GM21737 (cell line): ENCODE measurements around the gene NBL1.

Experiments used
- ATAC-seq: cut with Tn5 transposase; IDR thresholded peaks from one replicate; pipeline ENCODE4 v1.9.1; 2021; ENCODE audit warnings: mild to moderate bottlenecking, moderate library complexity; ENCODE audit not compliant: unreplicated experiment

The NBL1 gene, protein sequence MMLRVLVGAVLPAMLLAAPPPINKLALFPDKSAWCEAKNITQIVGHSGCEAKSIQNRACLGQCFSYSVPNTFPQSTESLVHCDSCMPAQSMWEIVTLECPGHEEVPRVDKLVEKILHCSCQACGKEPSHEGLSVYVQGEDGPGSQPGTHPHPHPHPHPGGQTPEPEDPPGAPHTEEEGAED

DNA sequence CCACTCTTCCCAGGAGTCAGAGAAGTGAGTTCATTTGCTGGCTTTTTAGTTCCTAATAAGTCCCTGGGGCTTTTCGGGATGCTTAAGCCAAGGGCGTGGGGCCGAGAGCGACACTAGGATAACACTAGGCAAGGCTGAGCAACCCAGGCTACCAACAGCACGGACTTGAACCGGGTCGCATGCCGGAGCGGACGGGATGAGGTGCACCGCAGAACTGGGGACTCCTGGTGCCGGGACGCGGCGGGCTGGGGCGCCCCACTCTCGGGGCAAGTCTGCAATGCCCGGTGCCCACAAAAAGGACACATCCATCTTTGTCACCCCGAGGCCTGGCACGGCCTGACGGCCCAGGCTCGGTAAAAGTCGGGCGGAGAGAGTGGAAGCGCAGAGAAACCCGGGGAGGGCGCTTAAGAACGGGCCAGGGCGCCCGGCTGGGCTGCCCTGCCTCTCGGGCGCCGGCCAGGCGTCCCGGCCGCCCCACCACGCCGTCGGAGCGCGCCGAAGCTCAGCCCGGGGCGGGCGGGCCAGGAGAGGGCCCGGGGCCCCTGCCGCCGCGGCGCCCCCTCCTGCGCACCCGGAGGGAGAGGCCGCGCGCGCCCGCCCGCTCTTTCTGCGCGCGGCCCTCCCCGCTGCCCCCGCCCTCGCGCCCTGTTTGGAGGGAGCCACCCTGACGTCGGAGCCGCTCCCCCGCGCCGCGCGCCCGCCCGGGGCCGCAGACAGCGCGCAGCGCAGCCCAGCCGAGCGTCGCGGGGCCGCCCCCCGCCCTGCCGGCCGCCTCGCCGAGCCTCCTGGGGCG lies at the start of gene NBL1:
TSS of gene NBL1 (plus strand) at position 710 of the 793 bp plus-strand sequence. CDS start 10,720 bp downstream, outside the sequence.
- peak; percentile 53 for ATAC-seq

DNA sequence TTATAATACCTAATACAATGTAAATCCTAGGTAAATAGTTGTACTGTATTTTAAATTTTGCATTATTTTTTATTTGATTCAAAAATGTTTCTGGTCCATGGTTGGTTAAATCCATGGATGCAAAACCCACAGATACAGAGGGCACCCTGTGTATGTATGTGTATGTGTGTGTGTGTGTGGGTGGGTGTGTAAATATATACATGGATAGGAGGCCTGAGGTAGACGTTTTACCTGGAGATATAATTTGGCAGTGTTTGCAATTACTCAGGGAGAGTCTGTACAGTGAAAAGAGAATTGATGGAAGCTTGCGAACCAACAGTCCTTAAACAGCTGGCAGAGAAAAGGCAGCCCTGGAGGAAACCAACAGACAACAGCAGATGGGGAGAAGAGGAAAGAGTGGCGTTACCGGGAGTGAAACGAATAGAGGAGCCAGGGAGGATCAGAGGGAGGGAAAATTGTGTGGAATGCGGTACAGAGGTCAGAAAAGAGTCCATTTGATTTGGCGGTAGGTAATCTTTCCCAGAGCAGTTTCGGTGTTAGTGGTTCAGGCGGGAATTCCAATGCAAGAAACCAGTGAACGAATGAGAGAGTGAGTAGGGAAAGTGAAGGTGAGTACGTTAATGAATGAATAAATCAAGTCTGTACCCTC lies 47.9 kb upstream of the NBL1 start:
- no peak for ATAC-seq

DNA sequence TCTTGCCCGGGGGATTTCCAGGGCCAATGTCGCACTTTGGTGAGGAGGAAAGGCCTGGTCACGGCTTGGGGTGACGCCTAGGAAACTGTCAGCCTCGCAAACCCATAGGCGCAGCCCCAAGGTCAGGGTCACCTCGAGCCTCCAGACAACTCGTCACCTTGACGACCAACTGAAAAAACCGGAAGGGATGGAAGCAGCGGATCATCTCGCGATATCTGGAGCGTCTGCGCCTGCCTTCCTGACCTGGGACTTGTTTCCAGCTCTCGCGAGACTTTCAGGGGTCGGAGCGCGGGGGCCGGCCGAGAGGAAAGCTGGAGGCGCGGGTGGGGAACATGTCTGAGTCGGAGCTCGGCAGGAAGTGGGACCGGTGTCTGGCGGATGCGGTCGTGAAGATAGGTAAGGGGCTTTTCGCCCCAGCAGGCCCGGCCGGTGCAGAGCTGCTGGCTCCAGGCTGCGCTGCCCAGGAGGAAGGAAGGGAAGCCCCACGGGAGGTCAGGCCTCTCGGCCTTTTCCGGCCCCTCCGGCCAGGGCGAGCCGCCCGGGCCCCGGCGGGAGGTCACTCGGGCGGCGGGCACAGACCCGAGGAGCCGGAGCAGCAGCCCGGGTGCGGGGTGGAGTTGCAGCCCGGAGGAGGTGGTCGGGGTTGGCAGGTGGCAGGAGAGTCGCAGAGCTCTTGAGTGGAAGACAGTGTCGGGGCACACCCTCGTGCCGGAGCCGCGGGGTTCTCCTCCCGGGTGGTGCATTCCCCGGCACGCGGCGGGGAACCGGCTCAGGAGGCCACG lies 47.2 kb upstream of the NBL1 start:
- ATAC-seq, result peak; percentile 85

DNA sequence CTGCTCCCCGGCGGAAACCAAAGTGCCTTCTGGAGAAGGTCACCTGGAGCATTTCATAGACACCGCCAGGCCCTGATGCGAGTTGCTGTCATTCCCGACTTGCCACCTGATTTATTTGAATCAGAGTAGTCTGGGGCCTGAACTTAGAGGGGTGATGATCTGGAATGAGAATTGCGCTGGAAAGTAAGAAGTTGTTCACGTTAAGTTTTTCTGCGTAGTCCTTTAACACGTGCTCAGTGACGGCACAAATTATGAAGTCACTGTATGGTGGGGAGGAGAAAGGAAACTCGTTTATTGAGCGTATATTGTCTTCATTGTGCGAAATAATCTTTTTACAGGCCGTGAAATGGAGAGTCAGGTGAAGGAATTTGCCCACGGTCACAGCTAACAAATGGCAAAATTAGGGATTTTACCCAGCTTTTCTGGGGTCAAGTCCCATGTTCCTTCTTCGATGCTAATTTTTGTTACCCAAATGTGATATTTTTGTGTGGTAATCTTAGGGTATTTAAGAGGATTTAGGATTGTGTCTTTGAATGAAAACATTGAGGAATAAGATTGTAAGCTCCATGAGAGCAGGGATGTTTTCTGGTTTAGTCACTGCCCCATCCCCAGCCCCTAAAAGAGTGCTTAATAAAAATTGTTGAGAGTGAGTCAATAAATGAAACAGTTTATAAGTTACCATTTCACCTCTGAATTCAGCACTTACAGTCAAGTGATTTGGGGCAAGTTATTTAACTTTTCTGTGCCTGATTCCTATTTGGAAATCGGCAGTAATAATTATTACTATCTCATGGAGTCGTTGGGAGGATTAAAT lies 46.4 kb upstream of the NBL1 start:
- peak; percentile 3 for ATAC-seq

DNA sequence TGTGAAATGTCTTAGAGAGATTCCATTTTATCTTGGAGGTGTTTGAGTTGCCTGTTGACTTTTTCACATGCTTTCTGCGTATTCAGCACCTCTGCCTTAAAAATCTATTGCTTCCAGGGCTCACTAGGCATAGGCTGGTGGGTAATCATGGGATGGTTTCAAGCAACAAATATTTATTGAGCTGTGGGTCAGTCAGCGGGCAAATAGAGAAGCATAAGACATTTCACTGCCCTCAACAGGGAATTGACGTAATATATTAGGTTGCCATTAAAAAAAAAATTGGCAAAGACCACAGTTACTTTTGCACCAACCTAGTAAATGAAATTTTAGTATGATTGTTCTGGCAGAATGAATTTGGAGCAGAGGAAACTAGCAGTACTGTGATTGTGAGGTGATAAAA lies 44.3 kb upstream of the NBL1 start:
- ATAC-seq, result no peak

DNA sequence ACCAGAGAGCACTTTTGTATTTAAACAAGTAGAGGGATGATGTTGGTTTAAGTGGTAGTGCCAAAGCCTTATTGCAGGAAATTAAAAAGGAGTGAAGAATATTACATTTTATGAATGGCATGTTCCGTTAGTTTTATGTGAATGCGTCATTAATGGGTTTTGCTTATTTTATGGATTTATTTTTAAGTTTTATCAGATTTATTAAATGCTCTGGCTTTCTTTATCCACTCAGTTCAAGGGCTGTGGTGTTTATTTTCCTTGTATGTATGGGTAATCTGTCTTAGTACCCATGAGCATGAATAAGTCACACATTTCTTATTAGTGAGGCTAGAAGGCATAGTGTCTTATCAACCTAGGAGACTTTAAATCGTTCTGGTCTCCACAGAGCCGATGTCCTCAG lies 41.6 kb upstream of the NBL1 start:
- no peak for ATAC-seq

DNA sequence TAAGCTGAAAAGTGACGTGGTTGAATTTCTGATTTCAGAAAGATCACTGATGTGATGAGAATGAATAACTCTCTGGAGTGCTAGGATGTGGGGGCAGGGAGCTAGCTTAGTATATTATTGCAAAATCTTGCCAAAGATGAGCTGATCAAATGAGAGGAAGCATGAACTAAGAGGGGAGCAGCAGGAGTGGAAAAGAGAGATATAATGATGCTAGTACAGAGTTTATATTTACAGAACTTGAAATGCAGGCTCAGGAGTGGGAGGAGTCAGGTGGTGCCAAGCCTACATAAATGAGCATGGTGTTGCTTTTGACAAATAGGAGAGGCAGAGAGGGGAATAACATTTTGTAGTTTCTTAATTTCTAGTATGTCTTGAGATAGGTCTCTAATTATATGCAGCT lies 38.1 kb upstream of the NBL1 start:
- no peak for ATAC-seq

DNA sequence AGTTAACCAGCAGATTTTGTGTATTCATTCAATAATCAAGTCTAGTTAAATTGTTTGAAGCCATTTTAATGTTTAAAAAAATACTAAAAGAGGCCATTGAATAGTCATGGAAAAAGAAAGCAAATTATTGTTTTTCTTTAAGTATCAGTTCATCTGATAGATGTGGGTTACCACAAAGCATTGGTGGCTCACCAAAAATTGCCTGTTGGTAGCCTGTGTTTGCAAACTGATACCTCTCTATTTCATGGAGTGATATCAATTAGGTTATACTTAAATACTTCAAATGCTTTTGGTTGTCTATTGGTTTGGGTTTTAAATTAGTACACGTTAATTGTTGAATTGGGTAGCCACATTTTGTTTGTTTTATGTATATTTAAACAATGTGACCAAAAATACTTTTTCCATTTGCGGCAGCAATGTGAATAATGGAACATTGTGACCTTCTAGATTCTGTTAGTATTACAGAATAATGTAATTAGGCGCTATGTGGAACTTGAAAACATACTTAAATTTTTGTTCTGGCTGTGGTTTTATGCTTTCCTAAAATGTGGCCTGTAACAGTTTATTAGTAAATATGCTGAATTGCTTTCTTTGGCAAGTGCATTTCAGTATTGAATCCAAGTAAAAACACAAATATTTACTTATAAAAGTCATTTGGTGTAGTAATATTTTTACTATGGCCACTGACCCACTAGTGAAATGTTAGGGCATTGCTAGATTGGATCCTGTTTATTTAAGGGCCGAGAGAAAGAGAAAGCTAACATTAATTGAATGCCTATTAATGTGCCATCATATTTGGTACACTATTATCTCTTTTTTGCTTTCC lies 37.1 kb upstream of the NBL1 start:
- ATAC-seq, result no peak

DNA sequence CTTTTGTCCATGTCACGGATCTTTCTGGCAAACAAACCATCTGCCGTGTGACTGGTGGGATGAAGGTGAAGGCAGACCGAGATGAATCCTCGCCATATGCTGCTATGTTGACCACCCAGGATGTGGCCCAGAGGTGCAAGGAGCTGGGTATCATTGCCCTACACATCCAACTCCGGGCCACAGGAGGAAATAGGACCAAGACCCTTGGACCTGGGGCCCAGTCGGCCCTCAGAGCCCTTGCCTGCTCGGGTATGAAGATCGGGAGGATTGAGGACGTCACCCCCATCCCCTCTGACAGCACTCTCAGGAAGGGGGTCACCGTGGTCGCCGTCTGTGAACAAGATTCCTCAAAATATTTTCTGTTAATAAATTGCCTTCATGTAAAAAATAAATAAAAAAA lies 35.9 kb upstream of the NBL1 start:
- no peak for ATAC-seq

DNA sequence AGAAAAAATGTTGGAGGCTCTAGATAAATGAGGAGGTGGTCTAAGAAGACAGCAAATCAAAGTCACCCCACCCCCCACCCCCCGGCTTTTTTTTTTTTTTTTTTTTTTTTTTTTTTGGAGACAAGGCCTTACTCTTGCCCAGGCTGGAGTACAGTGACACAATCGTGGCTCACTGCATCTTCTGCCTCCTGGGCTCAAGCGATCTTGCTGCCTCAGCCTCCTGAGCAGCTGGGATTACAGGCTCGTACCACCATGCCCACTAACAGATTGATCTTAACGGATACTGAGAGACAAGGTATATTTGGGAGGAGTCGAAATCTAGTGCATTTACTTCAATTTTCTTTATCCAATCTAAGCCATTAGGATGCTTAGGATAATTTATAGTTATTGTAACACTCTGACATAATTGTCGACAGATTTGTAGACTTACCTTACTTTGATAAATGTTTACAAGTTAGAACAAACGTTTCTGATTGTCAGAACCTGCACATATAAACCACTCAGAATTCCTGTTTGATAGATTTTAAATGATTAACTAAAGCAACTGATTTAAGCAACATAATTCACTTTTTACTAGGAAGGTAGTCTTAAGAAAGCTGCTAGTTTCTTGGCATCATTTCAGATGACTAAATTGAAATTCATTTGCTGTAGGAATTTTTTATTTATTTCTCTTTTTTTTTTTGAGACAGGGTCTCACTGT lies 33.7 kb upstream of the NBL1 start:
- no peak for ATAC-seq

DNA sequence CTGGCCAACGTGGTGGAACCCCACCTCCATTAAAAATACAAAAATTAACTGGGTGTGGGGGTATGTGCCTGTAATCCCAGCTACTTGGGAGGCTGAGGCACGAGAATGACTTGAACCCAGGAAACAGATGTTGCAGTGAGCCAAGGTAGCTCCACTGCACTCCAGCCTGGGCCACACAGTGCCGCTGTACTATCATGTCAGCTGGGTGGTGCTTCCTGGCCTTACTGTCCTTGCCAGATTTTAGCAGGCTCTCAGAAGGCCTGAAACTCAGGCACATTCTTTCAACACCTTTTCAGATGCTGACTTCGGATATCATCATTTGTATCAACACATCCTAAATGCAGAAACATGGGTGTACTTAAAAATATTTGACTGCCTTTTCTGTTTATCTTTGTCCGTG lies 31.6 kb upstream of the NBL1 start:
- ATAC-seq, result no peak

DNA sequence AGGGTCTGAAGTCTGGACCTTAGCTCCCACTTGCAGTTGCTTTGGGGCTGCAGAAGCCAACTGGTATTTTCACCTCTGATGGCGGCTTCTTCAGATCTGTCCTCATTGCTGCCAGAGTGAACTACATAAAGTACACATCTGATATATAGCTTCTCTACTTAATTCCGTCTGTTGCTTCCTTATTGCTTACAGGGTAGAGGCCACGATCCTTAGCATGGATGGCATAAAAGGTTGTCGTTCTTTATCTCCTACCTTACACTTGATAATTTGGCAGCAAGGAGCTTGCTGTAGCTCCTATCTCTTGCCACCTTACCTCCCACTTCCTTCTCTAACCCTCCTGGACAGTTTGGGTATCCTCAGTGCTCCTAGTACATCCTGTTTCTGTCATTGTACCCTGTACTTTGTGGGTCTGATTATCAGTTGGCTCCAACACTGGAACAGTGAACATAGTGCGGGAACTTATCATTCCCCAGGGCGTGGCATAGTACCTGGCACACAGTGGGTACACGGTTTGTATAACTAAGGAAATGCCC lies 30.9 kb upstream of the NBL1 start:
- ATAC-seq, result no peak

DNA sequence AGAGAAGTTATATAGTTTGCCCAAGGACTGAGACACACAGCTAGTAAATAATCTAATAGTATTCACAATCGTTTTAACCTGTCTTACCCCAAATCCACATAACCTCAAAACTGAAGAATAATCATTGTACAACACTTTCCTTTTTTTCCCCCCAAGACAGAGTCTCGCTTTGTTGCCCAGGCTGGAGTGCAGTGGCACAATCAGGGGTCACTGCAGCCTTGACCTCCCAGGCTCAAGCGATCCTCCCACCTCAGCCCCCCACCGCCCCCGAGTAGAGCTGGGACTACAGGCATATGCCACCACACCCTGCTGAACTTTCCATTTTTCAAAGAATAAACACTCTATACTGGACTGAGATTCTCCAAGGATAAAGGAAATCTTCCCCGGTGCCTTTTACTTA lies 28.7 kb upstream of the NBL1 start:
- ATAC-seq, result no peak

DNA sequence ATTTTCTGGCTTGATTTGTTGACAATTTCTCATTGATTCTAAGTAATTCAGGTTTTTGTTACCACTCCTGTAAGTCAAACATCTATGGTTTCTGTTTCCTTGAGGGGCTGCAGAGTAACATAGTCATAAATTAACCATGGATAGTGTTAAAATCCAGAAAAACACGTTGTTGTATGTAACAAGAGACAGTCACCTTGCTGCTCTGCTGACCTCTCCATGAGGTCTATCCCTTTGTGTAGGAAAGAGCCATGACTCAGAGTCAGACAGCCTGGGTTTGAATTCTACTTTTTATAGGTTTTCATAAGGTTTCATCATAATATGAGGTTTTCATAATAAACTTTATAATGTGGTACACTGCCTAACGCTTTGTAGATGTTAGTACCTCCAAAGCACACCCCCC lies 27.6 kb upstream of the NBL1 start:
- no peak for ATAC-seq

DNA sequence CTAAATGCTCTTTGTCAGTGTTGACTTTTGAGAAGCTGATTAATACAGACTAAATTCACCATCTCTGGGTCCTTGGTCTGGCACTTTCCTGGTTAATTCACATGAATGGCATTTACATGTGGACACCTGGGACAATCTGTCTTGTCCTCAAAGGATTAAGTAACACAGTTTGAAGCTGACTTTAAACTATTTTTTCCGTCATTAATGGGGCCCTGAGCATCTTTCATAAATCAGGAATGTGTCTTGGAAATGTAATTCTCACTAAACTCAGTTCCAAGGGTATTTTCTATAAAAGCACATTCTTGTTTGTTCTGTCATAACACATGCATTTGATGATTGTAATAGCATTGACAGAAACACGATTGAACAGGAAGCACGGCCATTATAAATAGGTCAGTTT lies 26.7 kb upstream of the NBL1 start:
- no peak for ATAC-seq

DNA sequence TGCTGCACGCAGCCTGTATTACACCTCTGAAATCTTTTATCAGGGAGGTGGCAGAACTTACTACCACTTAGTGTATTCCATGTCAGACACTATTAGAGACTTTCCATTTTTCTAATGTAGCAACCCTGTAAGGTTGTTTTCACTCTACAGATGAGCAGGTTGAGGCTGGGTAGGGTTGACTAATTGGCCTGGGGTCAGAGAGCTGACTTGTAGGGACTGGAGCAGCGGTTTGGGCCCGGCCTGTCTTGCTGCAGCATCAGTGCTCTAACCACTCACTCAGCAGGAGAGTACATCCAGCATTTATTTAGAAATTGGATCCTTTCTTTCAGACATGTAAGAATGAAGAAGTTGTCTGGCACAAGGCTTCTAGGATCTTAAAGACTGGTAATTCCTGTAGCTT lies 25.7 kb upstream of the NBL1 start:
- ATAC-seq, result no peak

DNA sequence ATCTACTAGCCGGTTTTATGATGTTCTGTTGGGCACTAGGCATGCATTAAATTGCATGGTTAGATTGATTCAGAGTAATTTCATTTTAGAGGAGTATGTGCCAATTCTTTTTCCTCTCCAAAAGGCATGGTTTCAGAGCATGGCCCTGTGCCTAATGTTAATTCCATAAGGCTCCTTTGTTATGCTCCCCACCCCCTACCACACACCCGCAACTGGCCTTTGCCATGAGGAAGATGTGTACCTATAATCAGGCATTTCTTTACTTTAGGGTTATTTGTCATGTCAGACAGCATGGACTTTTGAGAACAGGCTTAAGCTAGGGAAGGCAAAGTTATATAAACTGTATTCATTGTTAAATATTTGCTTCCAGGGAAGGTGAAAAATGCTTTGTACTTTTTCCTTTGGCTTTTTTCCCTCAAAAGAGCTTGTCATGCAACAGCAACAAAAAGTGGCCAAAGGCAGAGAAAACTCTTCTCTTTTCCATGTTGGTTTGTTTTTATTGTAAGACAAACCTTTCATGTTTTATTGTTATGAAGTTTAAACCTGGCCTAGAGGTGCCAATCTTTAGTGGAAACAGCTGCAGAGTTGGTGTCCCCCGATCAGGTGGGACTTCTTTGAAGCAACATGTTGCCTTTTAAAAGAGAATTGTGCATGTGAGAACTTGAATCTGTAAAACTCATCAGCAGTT lies 24.3 kb upstream of the NBL1 start:
- ATAC-seq, result no peak

DNA sequence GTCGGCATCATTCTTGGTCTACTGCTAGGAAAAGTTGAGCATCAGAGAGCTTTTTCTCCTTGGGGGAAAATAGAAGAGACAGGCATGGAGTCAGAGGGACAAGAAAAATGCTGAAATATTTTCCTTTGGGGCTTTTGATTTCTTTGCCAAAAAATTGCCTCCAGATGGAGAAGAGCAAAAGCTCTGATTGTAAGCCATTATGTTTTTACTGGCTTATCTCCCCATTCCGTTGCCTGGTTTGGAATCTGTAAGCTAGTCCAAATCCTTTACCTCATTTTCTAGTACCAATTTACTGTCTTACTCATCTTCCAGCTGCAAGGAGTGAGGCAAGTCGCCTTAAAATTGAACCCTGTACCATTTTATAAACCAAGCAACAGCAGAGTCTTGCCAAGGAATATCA lies 23.3 kb upstream of the NBL1 start:
- no peak for ATAC-seq
